ENCODE results near the gene CCDC66. TPM values are rescaled to one million over a fixed set of nuclear protein-coding genes. Genes with fewer than 3 reads are reported as not detected.
A peak's percentile ranks its signal among the peaks of the same experiment; 100 is the strongest.
"Not testable (repeated sequence)": the region's sequence is repeated elsewhere in the genome, so short reads cannot be mapped to it uniquely, and the experiment has no call there.

CCDC66 gene
- total and polyA plus RNA-seq, 4 experiments from 2014 or later: 11.8 to 104 (median 58.0) TPM

DNA sequence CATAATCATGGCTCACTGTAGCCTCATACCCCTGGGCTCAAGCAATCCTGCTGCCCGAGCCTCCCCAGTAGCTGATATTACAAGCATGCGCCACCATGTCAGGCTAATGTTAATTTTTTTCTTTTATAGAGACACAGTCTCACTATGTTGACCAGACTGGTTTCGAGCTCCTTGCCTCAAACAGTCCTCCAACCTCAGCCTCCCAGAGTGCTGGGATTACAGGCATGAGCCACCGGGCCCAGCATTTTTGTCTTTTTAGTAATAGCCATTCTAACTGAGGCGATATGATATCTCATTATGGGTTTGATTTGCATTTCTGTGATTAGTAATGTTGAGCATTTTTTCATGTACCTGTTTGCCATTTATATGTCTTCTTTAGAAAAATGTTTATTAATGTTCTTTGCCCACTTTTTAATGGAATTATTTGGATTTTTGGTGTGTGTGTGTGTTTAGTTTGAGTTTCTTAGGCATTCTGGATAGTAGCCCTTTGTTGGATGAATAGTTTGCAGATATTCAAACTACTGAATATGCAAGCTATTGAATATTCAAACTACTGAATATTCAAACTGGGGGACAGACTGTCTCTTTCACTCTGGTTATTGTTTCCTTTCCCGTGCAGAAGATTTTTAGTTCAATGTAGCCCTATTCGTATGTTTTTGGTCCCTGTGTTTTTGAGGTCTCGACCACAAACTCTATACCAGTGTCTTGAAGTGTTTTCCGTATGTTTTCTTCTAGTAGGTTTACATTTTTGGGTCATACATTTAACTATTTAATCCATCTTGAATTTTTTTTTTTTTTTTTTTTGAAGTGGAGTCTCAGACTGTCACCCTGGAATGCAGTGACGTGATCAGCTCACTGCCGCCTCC is 39.2 kb downstream of the CCDC66 start:
- Mint-ChIP-seq H3K4me1 (peaks cover 59 to 84% (median 69%) of the 10 kb centered on the region in 4 donors), H3K9me3 (peaks cover 0 to 8% (median 2%) of the 10 kb centered on the region in 8 donors), H3K27ac (peak overlapping the region; percentile 24 to 97 (median 88)), H3K4me3 (peak overlapping the region; percentile 1 to 76 (median 58)), H3K27me3 (no peaks in the 10 kb centered on the region), H3K36me3 (peaks cover 57 to 59% of the 10 kb centered on the region in 2 donors)
- intact Hi-C loops (cut with micrococcal nuclease): no loop called here
- Histone ChIP-seq H3K9me3 (ENCODE audit: control insufficient read depth in 1 of 2, low read length in 2 of 2) (no peaks in the 10 kb centered on the region), H3K4me3 (ENCODE audit: low read length in 2 of 2) (no peak overlapping the region), H3K27me3 (ENCODE audit: insufficient read depth, low read length) (no peaks in the 10 kb centered on the region), H3K4me1 (ENCODE audit: insufficient read depth, low read length) (peaks cover 74% of the 10 kb centered on the region), H3K36me3 (ENCODE audit: insufficient read depth, low read length) (no peaks in the 10 kb centered on the region), H3K27ac (ENCODE audit: low read depth, low read length) (no peak overlapping the region)
- POLR2A ChIA-PET (ENCODE audit: partially characterized antibody): interaction anchor here (1.5 to 2.3 kb wide), 3 partner anchors 12 to 39 kb away, joined by 4 to 9 read pairs (median 5); partner anchors contain the start of gene CCDC66
- peak in 3 of 5 donors; percentile 14 to 27 (median 24) for DNase-seq
- CTCF ChIA-PET (ENCODE audit: partially characterized antibody): no interaction called here

DNA sequence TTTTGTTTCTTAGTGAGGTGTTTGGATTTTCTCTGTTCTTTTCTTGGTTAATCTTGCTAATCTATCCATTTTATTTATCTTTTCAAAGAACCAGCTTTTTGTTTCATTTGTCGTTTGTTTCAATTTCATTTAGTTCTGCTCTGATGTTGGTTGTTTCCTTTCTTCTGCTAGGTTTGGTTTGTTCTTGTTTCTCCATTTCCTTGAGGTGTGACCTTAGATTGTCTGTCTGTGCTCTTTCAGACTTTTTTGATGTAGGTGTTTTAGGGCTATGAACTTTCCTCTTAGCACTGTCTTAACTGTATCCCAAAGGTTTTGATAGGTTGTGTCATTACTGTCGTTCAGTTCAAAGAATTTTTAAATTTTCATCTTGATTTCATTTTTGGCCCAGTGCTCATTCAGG is 51.5 kb downstream of the CCDC66 start:
- Histone ChIP-seq H3K36me3 (ENCODE audit: insufficient read depth, low read length) (peaks cover 23% of the 10 kb centered on the region), H3K4me1 (ENCODE audit: insufficient read depth, low read length) (peaks cover 58% of the 10 kb centered on the region)
- H3K27me3 Mint-ChIP-seq; H3K4me3 ChIP-seq (ENCODE audit: low read length in 2 of 2); H3K27ac ChIP-seq (ENCODE audit: low read depth, low read length); intact Hi-C loops (cut with micrococcal nuclease); H3K27me3 ChIP-seq (ENCODE audit: insufficient read depth, low read length); H3K9me3 ChIP-seq (ENCODE audit: control insufficient read depth in 1 of 2, low read length in 2 of 2): not testable (repeated sequence)
- Mint-ChIP-seq H3K4me3 (peak overlapping the region; percentile 14 to 78 (median 64)), H3K36me3 (peaks cover 84 to 85% of the 10 kb centered on the region in 2 donors), H3K4me1 (peaks cover 62 to 77% (median 70%) of the 10 kb centered on the region in 4 donors), H3K9me3 (peaks cover 3 to 18% (median 8%) of the 10 kb centered on the region in 8 donors), H3K27ac (peak overlapping the region; percentile 33 to 90 (median 83))
- POLR2A ChIA-PET (ENCODE audit: partially characterized antibody): interaction anchor here (0.7 to 3.3 kb wide), 5 partner anchors 11 to 52 kb away, joined by 3 to 19 read pairs (median 5); partner anchors contain the start of gene CCDC66
- CTCF ChIA-PET (ENCODE audit: partially characterized antibody): interaction anchor here (0.9 to 3.8 kb wide), 2 partner anchors 15 to 52 kb away, joined by 3 to 11 read pairs; partner anchors contain the start of gene CCDC66
- DNase-seq: peak in 4 of 5 donors; percentile 20 to 39 (median 27)

DNA sequence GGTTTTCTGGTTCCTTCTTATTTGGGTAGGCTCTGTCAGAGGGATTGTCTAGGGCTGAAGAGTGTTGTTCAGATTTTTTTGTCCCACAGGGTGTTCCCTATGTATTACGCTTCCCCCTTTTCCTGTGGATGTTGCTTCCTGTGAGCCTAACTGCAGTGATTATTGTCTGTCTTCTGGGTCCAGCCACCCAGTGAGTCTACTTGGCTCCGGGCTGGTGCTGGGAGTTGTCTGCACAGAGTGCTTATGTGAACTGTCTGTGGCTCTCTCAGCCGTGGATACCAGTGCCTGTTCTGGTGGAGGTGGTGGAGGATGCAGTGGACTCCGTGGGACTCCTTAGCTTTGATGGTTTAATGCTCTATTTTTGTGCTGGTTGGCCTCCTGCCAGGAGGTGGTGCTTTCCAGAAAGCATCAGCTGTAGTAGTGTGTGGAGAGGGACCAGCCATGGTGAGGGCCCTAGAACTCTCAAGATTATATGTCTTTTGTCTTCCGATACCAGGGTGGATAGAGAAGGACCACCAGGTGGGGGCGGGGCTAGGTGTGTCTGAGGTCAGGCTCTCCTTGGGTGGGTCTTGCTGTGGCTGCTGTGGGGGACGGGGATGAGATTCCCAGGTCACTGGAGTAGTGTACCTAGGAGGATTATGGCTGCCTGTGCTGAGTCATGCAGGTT is 53.8 kb downstream of the CCDC66 start:
- intact Hi-C loops (cut with micrococcal nuclease): no loop called here
- Histone ChIP-seq H3K36me3 (ENCODE audit: insufficient read depth, low read length) (peaks cover 34% of the 10 kb centered on the region), H3K27me3 (ENCODE audit: insufficient read depth, low read length) (no peaks in the 10 kb centered on the region), H3K27ac (ENCODE audit: low read depth, low read length) (no peak overlapping the region), H3K4me1 (ENCODE audit: insufficient read depth, low read length) (peaks cover 60% of the 10 kb centered on the region), H3K9me3 (ENCODE audit: control insufficient read depth in 1 of 2, low read length in 2 of 2) (no peaks in the 10 kb centered on the region), H3K4me3 (ENCODE audit: low read length in 2 of 2) (no peak overlapping the region)
- POLR2A ChIA-PET (ENCODE audit: partially characterized antibody): interaction anchor here (1.4 to 3.5 kb wide), 4 partner anchors 13 to 55 kb away, joined by 5 to 20 read pairs (median 18); partner anchors contain the start of gene CCDC66
- DNase-seq: peak in 1 of 5 donors; percentile 27
- Mint-ChIP-seq H3K27ac (peak overlapping the region; percentile 32 to 87 (median 82)), H3K27me3 (no peaks in the 10 kb centered on the region), H3K4me3 (peak overlapping the region in 7 of 8 donors; percentile 13 to 69 (median 42)), H3K9me3 (peaks cover 0 to 6% (median 0%) of the 10 kb centered on the region in 8 donors), H3K36me3 (peaks cover 68 to 75% of the 10 kb centered on the region in 2 donors), H3K4me1 (peaks cover 60 to 74% (median 66%) of the 10 kb centered on the region in 4 donors)
- CTCF ChIA-PET (ENCODE audit: partially characterized antibody): interaction anchor here (1.0 to 1.2 kb wide), 3 partner anchors 15 to 54 kb away, joined by 3 to 4 read pairs (median 3); partner anchors contain the start of gene CCDC66

- intact Hi-C loops (cut with micrococcal nuclease): no loop called here
- ChIA-PET CTCF (ENCODE audit: partially characterized antibody) (interaction anchor here (0.7 to 1.1 kb wide), 4 partner anchors 18 to 116 kb away, joined by 3 to 4 read pairs (median 3); partner anchors contain the start of gene CCDC66), POLR2A (ENCODE audit: partially characterized antibody) (interaction anchor here (3.3 to 3.5 kb wide), 2 partner anchors 18 to 54 kb away, joined by 16 to 20 read pairs; partner anchors contain the start of gene CCDC66)
- H3K4me1 ChIP-seq (ENCODE audit: insufficient read depth, low read length): peaks cover 60% of the 10 kb centered on the region
- H3K27me3 ChIP-seq (ENCODE audit: insufficient read depth, low read length): no peaks in the 10 kb centered on the region
- Mint-ChIP-seq H3K4me3 (peak overlapping the region in 7 of 8 donors; percentile 9 to 69 (median 42)), H3K27ac (peak overlapping the region in 6 of 7 donors; percentile 24 to 87 (median 82)), H3K9me3 (peaks cover 0 to 6% (median 0%) of the 10 kb centered on the region in 8 donors), H3K36me3 (peaks cover 67 to 75% of the 10 kb centered on the region in 2 donors), H3K27me3 (no peaks in the 10 kb centered on the region), H3K4me1 (peaks cover 61 to 73% (median 67%) of the 10 kb centered on the region in 4 donors)
- peaks cover 28% of the 10 kb centered on the region for H3K36me3 ChIP-seq (ENCODE audit: insufficient read depth, low read length)
- no peak overlapping the region for H3K27ac ChIP-seq (ENCODE audit: low read depth, low read length)
- H3K9me3 ChIP-seq (ENCODE audit: control insufficient read depth in 1 of 2, low read length in 2 of 2): no peaks in the 10 kb centered on the region
- H3K4me3 ChIP-seq (ENCODE audit: low read length in 2 of 2): no peak overlapping the region
- DNase-seq: no peak
Measured at GRCh38 chr3:56611364-56611763, 54.4 kb downstream of the CCDC66 start.

DNA sequence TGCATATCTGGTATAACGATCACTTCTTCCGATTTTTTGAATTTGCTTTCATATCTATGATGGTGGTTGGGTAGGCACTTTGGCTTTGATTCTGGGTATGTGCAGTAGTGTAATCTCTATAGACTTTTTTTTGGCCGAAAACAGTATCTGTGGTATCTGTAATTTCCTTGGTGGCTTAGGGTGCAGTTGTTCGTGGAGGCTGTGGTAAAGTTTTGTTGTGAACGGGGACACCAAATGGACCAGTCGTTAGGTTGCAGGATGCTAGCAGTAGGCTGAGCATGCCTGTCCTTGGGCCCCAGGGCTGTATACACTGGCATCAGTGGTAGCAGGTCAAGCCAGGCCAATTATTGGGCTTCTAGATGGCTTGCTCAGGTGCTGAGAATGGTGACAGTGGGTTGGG is 55.2 kb downstream of the CCDC66 start:
- no peaks in the 10 kb centered on the region for H3K9me3 ChIP-seq (ENCODE audit: control insufficient read depth in 1 of 2, low read length in 2 of 2)
- H3K4me3 Mint-ChIP-seq: peak overlapping the region in 7 of 8 donors; percentile 33 to 69 (median 44)
- ChIA-PET POLR2A (ENCODE audit: partially characterized antibody) (interaction anchor here (1.3 to 3.5 kb wide), 3 partner anchors 14 to 55 kb away, joined by 3 to 20 read pairs (median 16); partner anchors contain the start of gene CCDC66), CTCF (ENCODE audit: partially characterized antibody) (interaction anchor here (0.7 to 1.4 kb wide), 5 partner anchors 18 to 117 kb away, joined by 3 to 4 read pairs (median 3); partner anchors contain the start of gene CCDC66)
- H3K4me3 ChIP-seq (ENCODE audit: low read length in 2 of 2): peak overlapping the region in 1 of 2 donors; percentile 3
- peaks cover 0 to 5% (median 0%) of the 10 kb centered on the region in 8 donors for H3K9me3 Mint-ChIP-seq
- H3K27me3 Mint-ChIP-seq: no peaks in the 10 kb centered on the region
- peaks cover 58 to 65% (median 63%) of the 10 kb centered on the region in 4 donors for H3K4me1 Mint-ChIP-seq
- intact Hi-C loops (cut with micrococcal nuclease): loop anchor here (2.0 kb wide), 1 partner anchor 19 kb away; no protein-coding TSS in a partner anchor
- DNase-seq: peak in 4 of 5 donors; percentile 15 to 42 (median 36)
- H3K27ac Mint-ChIP-seq: peak overlapping the region; percentile 24 to 86 (median 62)
- peaks cover 66 to 75% of the 10 kb centered on the region in 2 donors for H3K36me3 Mint-ChIP-seq
- no peaks in the 10 kb centered on the region for H3K27me3 ChIP-seq (ENCODE audit: insufficient read depth, low read length)
- H3K36me3 ChIP-seq (ENCODE audit: insufficient read depth, low read length): peaks cover 26% of the 10 kb centered on the region
- no peak overlapping the region for H3K27ac ChIP-seq (ENCODE audit: low read depth, low read length)
- peaks cover 60% of the 10 kb centered on the region for H3K4me1 ChIP-seq (ENCODE audit: insufficient read depth, low read length)

- Histone ChIP-seq H3K27me3 (ENCODE audit: insufficient read depth, low read length) (no peaks in the 10 kb centered on the region), H3K27ac (ENCODE audit: low read depth, low read length) (no peak overlapping the region), H3K36me3 (ENCODE audit: insufficient read depth, low read length) (peaks cover 35% of the 10 kb centered on the region), H3K4me1 (ENCODE audit: insufficient read depth, low read length) (peaks cover 51% of the 10 kb centered on the region), H3K9me3 (ENCODE audit: control insufficient read depth in 1 of 2, low read length in 2 of 2) (no peaks in the 10 kb centered on the region), H3K4me3 (ENCODE audit: low read length in 2 of 2) (no peak overlapping the region)
- Mint-ChIP-seq H3K36me3 (peaks cover 66 to 74% of the 10 kb centered on the region in 2 donors), H3K4me3 (peak overlapping the region in 3 of 8 donors; percentile 10 to 69 (median 44)), H3K4me1 (peaks cover 50 to 56% (median 56%) of the 10 kb centered on the region in 4 donors), H3K27me3 (no peaks in the 10 kb centered on the region), H3K27ac (peak overlapping the region; percentile 24 to 78 (median 68)), H3K9me3 (peaks cover 0 to 7% (median 0%) of the 10 kb centered on the region in 8 donors)
- DNase-seq: no peak
- intact Hi-C loops (cut with micrococcal nuclease): loop anchor here (2.0 kb wide), 1 partner anchor 20 kb away; no protein-coding TSS in a partner anchor
- ChIA-PET CTCF (ENCODE audit: partially characterized antibody) (interaction anchor here (1.4 to 2.9 kb wide), 2 partner anchors 54 to 56 kb away, joined by 3 to 9 read pairs; partner anchors contain the start of gene CCDC66), POLR2A (ENCODE audit: partially characterized antibody) (interaction anchor here (1.3 to 3.5 kb wide), 3 partner anchors 13 to 56 kb away, joined by 3 to 20 read pairs (median 16); partner anchors contain the start of gene CCDC66)
Measured at GRCh38 chr3:56613016-56613415, 56.0 kb downstream of the CCDC66 start.

Measured in CD4-positive, alpha-beta memory T cell (primary cell).